AG09319 (cell line): ENCODE results near the gene MYO1F.

Source experiments
- DNase-seq: peaks from one replicate; pipeline ENCODE4 v3.0.0-alpha.2; 2010; ENCODE audit warnings: low read depth; ENCODE audit errors: extremely low read depth
- CTCF ChIP-seq: IDR thresholded peaks from 2 replicates; pipeline ENCODE4 v1.5.1; 2011; ENCODE audit warnings: low read depth, mild to moderate bottlenecking, inconsistent platforms, low read length, moderate library complexity

The MYO1F gene

GRCh38 chr19:8481616-8482015 is 95.6 kb downstream of the MYO1F start:
- no peak for TF ChIP-seq CTCF
- DNase-seq, result no peak

- DNase-seq, result no peak
- TF ChIP-seq CTCF, result no peak
Measured at GRCh38 chr19:8481201-8481600, 96.0 kb downstream of the MYO1F start.

GRCh38 chr19:8478598-8478997 is 98.6 kb downstream of the MYO1F start:
- TF ChIP-seq CTCF, result no peak
- DNase-seq, result no peak

GRCh38 chr19:8477889-8478288 is 99.4 kb downstream of the MYO1F start:
- DNase-seq, result no peak
- TF ChIP-seq CTCF, result no peak

GRCh38 chr19:8476524-8476923 is 100.7 kb downstream of the MYO1F start:
- no peak for TF ChIP-seq CTCF
- no peak for DNase-seq

- TF ChIP-seq CTCF, result no peak
- no peak for DNase-seq
Measured at GRCh38 chr19:8475005-8475404, 102.2 kb downstream of the MYO1F start.

- DNase-seq, result no peak
- no peak for TF ChIP-seq CTCF
Measured at GRCh38 chr19:8473648-8474476, 103.4 kb downstream of the MYO1F start.
